ENCODE data around the gene COL19A1.

COL19A1 gene

DNA sequence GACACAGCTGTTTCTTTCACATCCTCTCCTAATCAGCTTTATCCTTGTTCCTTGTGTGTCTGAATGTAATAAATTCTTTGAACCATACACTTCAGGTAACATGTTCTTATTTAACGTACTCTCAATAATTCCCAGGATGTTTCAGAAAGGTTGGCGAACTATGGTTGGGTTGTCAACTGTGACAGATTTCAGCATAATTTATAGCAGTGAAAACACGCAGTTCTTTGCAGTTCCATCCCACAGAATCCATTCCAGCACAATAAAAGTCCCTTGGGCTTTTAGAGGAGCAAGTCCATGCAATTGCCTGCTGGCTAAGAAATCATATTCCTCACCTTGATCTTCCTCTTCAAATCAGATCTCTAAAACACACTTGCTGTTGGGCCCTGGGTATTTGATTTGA, 317.2 kb downstream of the COL19A1 start:
- no peak for DNase-seq (ENCODE audit: low spot score)
- TF ChIP-seq CTCF (IDR thresholded peaks at IDR 0.05; ENCODE audit: extremely low read depth, insufficient read depth, missing control alignments), result no peak
- in situ Hi-C loops (cut with MboI; ENCODE audit: low pct_unique_long_range_greater_than_20kb, low sequenced_read_pairs, unreplicated experiment), result no loop called here

GRCh38 chr6:70184723-70185122, 318.4 kb downstream of the COL19A1 start:
- no peak for DNase-seq (ENCODE audit: low spot score)
- no peak for TF ChIP-seq CTCF (IDR thresholded peaks at IDR 0.05; ENCODE audit: extremely low read depth, insufficient read depth, missing control alignments)
- in situ Hi-C loops (cut with MboI; ENCODE audit: low pct_unique_long_range_greater_than_20kb, low sequenced_read_pairs, unreplicated experiment), result no loop called here

GRCh38 chr6:70186461-70186860, 320.1 kb downstream of the COL19A1 start:
- TF ChIP-seq CTCF (IDR thresholded peaks at IDR 0.05; ENCODE audit: extremely low read depth, insufficient read depth, missing control alignments), result no peak
- no peak for DNase-seq (ENCODE audit: low spot score)
- in situ Hi-C loops (cut with MboI; ENCODE audit: low pct_unique_long_range_greater_than_20kb, low sequenced_read_pairs, unreplicated experiment), result no loop called here

- in situ Hi-C loops (cut with MboI; ENCODE audit: low pct_unique_long_range_greater_than_20kb, low sequenced_read_pairs, unreplicated experiment), result no loop called here
- no peak for DNase-seq (ENCODE audit: low spot score)
- TF ChIP-seq CTCF (IDR thresholded peaks at IDR 0.05; ENCODE audit: extremely low read depth, insufficient read depth, missing control alignments), result no peak
These were observed 321.8 kb downstream of the COL19A1 start for GRCh38 chr6:70188202-70188601.

DNA sequence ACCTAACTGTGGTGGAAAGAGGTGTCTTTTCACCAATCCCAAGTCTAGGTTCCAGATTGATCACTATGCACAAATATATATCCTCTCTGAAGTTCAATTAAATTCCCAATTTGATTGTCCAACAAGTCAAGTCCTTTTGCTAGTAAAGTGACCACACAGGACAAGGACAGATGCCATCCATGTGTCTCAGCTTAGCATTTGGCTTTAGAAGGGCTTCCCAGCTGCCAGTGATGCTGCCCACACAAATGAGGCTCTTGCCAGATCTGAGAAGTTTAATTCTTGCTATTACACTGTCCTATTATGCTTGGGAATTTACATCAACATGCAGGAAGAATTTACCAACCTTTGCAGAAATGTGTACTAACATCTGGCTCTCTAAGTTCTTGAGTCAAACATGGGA, 328.1 kb downstream of the COL19A1 start:
- no peak for TF ChIP-seq CTCF (IDR thresholded peaks at IDR 0.05; ENCODE audit: extremely low read depth, insufficient read depth, missing control alignments)
- in situ Hi-C loops (cut with MboI; ENCODE audit: low pct_unique_long_range_greater_than_20kb, low sequenced_read_pairs, unreplicated experiment), result no loop called here
- no peak for DNase-seq (ENCODE audit: low spot score)

DNA sequence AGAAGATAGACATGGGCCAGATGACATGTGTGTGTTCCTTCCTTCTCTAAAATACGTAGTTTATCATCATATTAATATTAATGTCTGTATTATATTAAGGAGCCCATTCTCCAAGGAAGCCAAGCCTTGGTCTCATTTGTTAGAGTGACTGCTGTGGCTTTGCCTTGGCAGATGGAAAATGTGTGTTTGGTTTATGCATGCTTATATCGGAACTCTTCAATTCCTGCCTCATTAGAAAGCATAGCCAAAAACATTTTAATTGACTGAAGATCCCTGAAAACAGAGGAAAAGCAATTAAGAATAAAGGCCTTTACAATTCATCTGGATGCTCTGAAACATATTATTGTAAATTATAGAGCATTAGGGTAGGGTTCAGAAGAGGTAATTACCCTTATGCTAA, 330.2 kb downstream of the COL19A1 start:
- no peak for DNase-seq (ENCODE audit: low spot score)
- in situ Hi-C loops (cut with MboI; ENCODE audit: low pct_unique_long_range_greater_than_20kb, low sequenced_read_pairs, unreplicated experiment), result no loop called here
- no peak for TF ChIP-seq CTCF (IDR thresholded peaks at IDR 0.05; ENCODE audit: extremely low read depth, insufficient read depth, missing control alignments)

GRCh38 chr6:70198785-70199184, 332.4 kb downstream of the COL19A1 start:
- in situ Hi-C loops (cut with MboI; ENCODE audit: low pct_unique_long_range_greater_than_20kb, low sequenced_read_pairs, unreplicated experiment), result no loop called here
- DNase-seq (ENCODE audit: low spot score), result no peak
- no peak for TF ChIP-seq CTCF (IDR thresholded peaks at IDR 0.05; ENCODE audit: extremely low read depth, insufficient read depth, missing control alignments)

All from GM13977 (cell line).